IPS-NIHi7 (cell line): ENCODE results near the gene BEST2.

ENCODE experiments used
- DNase-seq: peaks from one replicate; pipeline ENCODE4 v3.0.0; 2012; ENCODE audit warnings: mixed read lengths; ENCODE audit errors: extremely low spot score

BEST2 gene

DNA sequence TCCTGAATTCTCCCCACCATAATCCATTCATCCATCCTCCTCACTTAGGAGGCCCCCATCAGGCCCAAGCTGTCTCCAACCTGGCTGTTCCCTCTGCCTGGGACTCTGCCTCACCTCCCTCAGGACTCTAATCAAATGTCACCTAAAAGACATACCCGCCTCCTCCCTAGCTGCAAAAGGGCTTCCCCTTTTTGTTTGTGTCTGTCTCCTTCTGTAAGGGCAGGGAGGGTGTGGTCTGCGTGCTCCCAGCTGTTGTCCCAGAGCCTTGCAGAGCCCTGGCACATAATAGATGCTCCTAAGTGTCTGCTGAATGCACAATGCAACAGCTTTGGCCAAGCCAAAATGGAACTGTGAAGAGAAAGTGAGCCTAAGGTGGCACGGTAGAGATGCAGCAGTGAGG lies 21.5 kb upstream of the BEST2 start:
- no peak for DNase-seq

GRCh38 chr19:12731337-12731736 lies 20.3 kb upstream of the BEST2 start:
- no peak for DNase-seq

DNA sequence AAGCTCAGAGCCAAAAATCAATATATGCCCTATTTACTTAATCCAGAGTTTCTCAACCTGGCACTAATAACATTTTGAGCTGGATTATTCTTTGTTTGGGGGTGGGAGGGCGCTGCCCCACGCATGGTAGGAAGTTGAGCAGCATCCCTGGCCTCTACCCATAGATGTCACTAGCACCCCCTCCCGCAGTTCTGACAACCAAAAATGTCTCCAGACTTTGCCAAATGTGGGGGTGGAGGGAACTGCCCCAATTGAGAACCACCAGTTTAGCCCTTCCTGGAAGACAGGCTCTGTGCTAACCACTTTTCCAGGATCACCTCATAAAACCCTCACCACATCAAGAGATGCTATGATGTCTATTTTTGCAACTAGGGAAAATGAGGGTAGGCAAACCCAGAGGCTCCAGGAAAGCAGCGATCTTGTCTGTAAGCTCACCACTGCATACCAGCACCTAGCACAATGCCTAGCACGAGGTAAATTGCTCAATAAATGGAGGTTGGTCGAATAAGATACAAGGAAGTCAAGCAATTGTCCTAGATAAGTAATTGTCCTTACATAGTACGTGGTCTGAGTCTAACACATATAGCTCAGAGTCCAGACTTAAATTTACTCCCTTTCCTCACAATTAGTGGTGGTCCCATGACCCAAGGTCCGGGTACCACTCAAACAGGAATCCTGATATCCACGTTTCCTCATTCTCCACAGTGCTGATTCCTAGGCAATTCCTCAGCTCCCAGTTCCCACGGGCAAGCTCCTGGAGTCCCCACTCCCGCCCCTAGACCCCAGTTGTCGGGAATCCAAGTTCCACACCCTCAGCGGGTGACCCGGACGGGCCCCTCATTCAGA lies 18.0 kb upstream of the BEST2 start:
- no peak for DNase-seq

- DNase-seq = peak; percentile 96
Observed at GRCh38 chr19:12736995-12737834, 14.4 kb upstream of the BEST2 start, which contains the start of gene GET3. Gene GET3 (plus strand): TSS chr19:12737497. CDS start chr19:12737506, 9 bp downstream.

GRCh38 chr19:12737835-12738351 lies 13.7 kb upstream of the BEST2 start:
- DNase-seq = no peak

DNA sequence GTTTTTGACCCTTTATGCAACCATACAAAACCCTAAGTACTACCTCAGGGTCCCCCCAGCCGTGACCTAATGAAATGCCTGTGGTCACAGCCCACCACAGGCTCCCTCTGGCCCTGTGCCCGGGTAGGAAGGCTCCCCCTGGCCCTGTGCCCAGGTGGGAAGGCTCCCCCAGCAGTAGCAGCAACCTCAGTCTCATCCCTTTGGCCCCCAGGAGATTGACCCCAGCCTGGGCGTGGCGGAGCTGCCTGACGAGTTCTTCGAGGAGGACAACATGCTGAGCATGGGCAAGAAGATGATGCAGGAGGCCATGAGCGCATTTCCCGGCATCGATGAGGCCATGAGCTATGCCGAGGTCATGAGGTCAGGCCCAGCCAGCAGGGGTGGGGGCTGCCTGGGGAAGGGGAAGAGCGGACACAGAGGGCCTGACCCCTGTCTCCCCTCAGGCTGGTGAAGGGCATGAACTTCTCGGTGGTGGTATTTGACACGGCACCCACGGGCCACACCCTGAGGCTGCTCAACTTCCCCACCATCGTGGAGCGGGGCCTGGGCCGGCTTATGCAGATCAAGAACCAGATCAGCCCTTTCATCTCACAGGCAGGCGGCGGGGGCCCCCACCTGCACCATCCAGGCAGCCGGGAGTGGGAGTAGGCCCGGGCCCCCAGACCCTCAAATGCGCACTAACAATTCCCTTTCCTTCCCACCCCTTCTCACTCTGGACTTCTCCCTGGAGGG lies 6.3 kb upstream of the BEST2 start:
- DNase-seq = no peak

DNA sequence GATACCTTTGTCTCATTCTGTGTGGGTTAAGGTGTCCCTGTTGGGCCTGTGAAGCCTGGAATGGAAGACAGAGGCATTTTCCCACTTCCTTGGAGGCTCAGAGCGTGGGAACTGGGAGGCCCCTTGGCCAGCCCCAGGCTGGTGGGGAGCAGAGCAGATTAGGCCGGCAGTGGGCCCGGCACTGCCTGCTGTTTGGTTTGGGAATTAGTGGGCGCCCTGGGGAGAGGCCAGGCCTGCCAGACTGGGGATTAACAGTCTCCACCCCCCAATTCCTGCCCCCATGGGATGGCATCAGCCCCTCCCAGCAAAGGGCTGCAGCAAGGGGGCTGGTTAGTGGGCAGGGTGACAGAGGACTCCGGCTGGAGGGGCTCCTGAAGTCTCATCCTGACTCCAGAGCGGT lies 3.1 kb upstream of the BEST2 start:
- no peak for DNase-seq

DNA sequence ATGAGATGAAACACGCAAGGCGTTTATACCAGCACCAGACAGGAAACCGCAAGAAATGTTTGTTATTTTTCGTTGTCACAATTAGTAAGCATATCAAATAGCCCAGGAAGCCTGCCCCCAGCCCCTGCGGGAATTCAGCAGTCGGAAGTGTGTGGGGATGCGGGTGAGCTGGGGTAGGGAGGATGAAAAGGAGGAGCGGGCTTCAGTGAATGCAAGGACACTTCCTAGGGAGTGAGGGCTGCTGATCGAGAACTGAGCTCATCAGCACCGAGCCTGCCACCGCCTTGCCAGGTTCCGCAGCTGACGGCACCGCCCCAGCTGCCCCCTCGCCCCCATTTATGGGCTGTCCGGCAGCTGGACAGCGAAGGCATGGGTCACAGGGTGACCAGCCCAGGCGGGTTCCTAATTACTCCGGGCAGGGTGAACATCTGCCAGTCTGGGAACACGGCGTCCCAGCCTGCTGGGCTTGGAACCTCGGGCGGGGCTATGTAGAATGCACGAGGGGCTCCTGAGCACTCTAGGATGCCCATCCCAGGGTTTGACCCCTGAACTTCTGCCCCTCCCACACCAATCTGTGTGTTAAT lies 1.6 kb upstream of the BEST2 start:
- DNase-seq = no peak

GRCh38 chr19:12750851-12751250 lies 740 bp upstream of the BEST2 start:
- DNase-seq = no peak

GRCh38 chr19:12752056-12752781 lies 628 bp downstream of the BEST2 start:
- no peak for DNase-seq

DNA sequence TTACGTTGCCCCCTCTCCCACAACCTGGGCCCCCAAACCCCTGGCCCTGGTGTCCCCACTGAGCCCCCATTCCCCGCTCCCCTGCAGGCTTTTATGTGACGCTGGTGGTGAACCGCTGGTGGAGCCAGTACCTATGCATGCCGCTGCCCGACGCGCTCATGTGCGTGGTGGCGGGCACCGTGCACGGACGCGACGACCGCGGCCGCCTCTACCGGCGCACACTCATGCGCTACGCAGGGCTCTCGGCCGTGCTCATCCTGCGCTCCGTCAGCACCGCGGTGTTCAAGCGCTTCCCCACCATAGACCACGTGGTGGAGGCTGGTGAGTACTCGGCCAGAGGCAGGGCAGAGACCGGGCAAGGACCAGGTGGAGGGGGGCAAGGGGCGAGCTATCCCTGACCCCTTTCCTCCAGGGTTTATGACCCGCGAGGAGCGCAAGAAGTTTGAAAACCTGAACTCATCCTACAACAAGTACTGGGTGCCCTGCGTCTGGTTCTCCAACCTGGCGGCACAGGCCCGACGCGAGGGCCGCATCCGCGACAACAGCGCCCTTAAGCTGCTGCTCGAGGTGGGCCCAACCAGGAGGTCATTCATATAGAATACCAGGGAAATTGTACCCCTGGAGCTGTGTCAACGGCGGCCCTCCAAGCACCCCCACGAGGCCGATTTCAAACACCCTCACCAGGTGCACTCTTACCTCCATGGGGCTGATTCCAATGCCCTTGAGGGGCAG lies 3.0 kb downstream of the BEST2 start:
- DNase-seq = no peak

DNA sequence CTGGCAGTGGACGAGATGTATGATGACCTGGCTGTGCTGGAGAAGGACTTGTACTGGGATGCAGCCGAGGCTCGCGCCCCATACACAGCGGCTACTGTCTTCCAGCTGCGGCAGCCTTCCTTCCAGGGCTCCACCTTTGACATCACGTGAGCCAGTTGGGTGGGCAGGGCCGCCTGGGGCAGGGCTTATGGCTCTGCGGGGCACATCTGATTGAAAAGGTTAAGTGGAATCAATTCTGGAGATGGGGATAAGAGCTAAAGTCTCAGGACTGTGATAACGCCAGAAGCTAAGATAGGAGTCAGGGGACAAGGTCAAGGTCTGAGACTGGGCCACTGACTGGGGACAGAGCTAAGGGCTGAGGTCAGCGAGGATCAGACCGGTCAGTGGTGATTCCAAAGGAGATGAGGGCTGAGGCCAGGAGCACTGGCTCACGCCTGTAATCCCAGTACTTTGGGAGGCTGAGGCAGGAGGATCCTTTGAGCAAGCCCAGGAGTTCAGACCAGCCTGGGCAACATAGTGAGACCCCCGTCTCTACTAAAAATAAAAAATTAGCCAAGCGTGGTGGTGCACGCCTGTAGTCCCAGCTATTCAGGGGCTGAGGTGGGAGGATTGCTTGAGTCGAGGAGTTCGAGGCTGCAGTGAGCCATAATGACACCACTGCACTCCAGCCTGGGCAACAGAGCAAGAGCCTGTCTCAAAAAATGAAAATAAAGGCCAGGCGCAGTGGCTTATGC lies 4.7 kb downstream of the BEST2 start:
- DNase-seq = no peak

DNA sequence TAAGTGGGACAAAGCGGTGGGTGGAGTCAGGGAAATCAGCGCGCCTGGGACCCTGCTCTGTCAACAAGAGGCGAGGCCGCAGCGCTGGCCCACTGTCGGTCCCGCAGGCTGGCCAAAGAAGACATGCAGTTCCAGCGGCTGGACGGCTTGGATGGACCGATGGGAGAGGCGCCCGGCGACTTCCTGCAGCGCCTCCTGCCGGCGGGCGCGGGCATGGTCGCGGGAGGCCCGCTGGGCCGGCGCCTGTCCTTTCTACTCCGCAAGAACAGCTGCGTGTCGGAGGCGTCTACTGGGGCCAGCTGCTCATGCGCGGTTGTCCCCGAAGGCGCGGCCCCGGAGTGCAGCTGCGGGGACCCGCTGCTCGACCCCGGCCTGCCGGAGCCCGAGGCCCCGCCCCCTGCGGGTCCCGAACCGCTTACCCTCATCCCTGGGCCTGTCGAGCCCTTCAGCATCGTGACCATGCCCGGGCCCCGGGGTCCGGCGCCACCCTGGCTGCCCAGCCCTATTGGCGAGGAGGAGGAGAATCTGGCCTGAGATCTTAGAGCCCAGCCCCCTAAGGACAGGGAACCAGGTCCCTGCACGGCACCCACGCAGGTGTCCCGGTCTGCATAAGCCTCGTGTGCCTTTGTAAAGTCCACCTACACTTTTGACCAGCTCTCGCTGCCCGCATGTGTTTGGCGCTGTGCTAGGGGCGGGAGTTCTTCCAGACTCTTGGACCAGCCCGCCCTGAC lies 6.1 kb downstream of the BEST2 start:
- peak; percentile 90 for DNase-seq

- no peak for DNase-seq
Observed at GRCh38 chr19:12759686-12760085, 8.1 kb downstream of the BEST2 start.

DNA sequence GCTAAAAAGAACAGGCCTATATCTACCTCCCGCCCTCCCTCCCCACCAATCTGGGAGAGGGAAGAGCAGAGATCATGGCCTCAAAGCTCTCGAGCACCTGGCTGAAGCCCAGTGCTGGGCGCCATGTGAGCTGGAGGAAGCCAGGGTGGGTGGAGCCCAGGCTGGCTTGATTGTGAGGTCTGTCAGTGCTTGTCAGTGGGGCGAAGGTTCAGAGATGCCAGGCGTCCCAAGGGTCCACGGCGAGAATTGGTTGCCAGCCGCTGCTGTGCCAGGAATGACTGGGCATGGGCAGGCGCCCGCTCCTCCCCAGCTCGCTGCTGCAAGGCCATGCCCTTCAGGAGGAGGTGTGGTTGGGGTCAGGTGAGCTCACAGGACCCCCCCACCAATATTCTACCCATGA lies 11.5 kb downstream of the BEST2 start:
- DNase-seq = no peak

DNA sequence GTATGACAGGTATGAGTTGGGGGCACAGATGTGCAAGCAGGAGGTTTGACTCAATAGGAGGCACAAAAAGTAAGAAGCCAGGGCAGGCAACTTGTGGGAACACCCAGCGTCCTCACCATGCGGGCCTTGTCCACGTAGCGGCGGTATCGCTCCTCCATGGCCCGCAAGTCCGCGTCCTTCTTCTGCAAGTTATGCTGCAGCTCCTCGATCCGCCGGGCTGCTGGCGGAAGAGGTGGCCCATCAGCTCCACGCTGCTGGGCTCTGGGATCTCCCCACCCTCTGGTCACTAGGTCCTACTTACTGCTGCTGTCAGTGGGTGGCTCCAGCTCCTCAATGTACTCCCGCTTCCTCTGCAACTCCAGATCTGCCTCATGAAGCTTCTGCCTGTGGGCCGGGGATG lies 13.1 kb downstream of the BEST2 start:
- no peak for DNase-seq

- peak; percentile 68 for DNase-seq
Observed at GRCh38 chr19:12766051-12766521, 14.5 kb downstream of the BEST2 start.

GRCh38 chr19:12767150-12767549 lies 15.6 kb downstream of the BEST2 start:
- DNase-seq = no peak

DNA sequence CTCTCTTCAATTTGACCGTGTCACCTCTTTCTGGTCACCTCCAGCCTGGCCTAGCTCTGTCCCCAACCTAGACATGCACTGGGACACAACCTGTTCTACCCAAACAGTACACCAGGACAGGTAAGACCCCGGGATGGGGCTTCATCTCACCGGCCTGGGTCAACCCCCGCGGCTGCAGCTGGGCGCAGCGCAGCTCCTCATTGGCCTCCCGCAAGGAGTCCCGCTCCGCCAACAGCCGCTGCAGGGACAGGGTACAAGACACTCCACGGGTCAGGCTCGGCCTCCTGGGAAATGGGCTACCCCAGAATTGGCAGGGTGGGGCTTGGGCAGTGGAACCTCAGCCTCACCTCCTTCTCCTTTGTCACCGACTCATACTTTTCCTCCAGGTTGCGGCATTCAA lies 16.1 kb downstream of the BEST2 start:
- no peak for DNase-seq
